GM12891 (cell line): ENCODE measurements around the gene NCOA6.

ENCODE experiments used
- DNase-seq: peaks from one replicate; pipeline ENCODE4 v3.0.0; 2011; ENCODE audit warnings: low spot score; ENCODE audit not compliant: insufficient read length
- FAIRE-seq: peaks from 2 replicates; lab custom pipeline; 2011; peaks lifted over from hg19 to GRCh38; lab: Jason Lieb, UNC
- PAX5 ChIP-seq: IDR thresholded peaks from 2 replicates; pipeline ENCODE4 v1.6.1; 2011; ENCODE audit warnings: low read length, moderate library complexity, mild to moderate bottlenecking; ENCODE audit not compliant: insufficient read depth, severe bottlenecking
- POLR2A ChIP-seq: IDR thresholded peaks from 2 replicates; pipeline ENCODE4 v1.6.1; 2011; ENCODE audit warnings: low read depth, low read length, control low read depth
- POLR2AphosphoS5 ChIP-seq: IDR thresholded peaks from 2 replicates; pipeline ENCODE4 v1.6.1; 2011; ENCODE audit warnings: low read depth, low read length, control low read depth
- POU2F2 ChIP-seq: IDR thresholded peaks from 2 replicates; pipeline ENCODE4 v1.6.1; 2011; ENCODE audit warnings: low read depth, mild to moderate bottlenecking, control low read depth, low read length, moderate library complexity
- SPI1 ChIP-seq: IDR thresholded peaks from 2 replicates; pipeline ENCODE4 v1.6.1; 2011; ENCODE audit warnings: low read depth, low read length, control low read depth
- TAF1 ChIP-seq: IDR thresholded peaks from 2 replicates; pipeline ENCODE4 v1.6.1; 2011; ENCODE audit warnings: low read depth, low read length, control low read depth

The NCOA6 gene

GRCh38 chr20:34669094-34669493, 156.4 kb downstream of the NCOA6 start:
- no peak for FAIRE-seq
- no peak for DNase-seq
- no peak for TF ChIP-seq PAX5
- TF ChIP-seq SPI1, result no peak
- no peak for TF ChIP-seq POLR2AphosphoS5
- TF ChIP-seq POLR2A, result no peak
- TF ChIP-seq POU2F2, result no peak
- no peak for TF ChIP-seq TAF1
